Neural cell (in vitro differentiated cells): Measurements from ENCODE around the gene CETP. TPM values are rescaled to one million over a fixed set of nuclear protein-coding genes. Genes with fewer than 3 reads are reported as not detected.

Experiments used
- H2AFZ ChIP-seq: fragments of 200-600, 300-800 bp; sonication (generic), shearing (Covaris generic); 2 replicates; pipeline ENCODE4 v1.6.0; 2014; ENCODE audit warnings: low read depth, mild to moderate bottlenecking, antibody characterized with exemption, low read length, moderate library complexity
- H3F3A ChIP-seq: fragments of 200-600 bp; shearing (Covaris generic); 2 replicates; pipeline ENCODE4 v1.6.1; 2016; ENCODE audit warnings: mild to moderate bottlenecking, moderate library complexity, mixed read lengths, antibody characterized with exemption, low read length; ENCODE audit not compliant: insufficient read depth, poor library complexity, severe bottlenecking
- H3K27ac ChIP-seq: fragments of 200-600, 300-800 bp; sonication (generic), shearing (Covaris generic); 2 replicates; pipeline ENCODE4 v1.5.1; 2014; ENCODE audit warnings: mild to moderate bottlenecking, low read length, moderate library complexity
- H3K27me3 ChIP-seq: fragments of 300-800, 200-600 bp; sonication (generic), shearing (Covaris generic); 2 replicates; pipeline ENCODE4 v1.6.0; 2014; ENCODE audit warnings: mild to moderate bottlenecking, low read depth, low read length, moderate library complexity; ENCODE audit not compliant: insufficient read depth
- H3K36me3 ChIP-seq: fragments of 300-800, 200-600 bp; sonication (generic), shearing (Covaris generic); 2 replicates; pipeline ENCODE4 v1.5.1; 2014; ENCODE audit warnings: mild to moderate bottlenecking, antibody characterized with exemption, low read length, moderate library complexity; ENCODE audit not compliant: insufficient read depth
- H3K4me2 ChIP-seq: fragments of 300-800, 200-600 bp; sonication (generic), shearing (Covaris generic); 2 replicates; pipeline ENCODE4 v1.6.0; 2014; ENCODE audit warnings: mild to moderate bottlenecking, low read length
- H3K4me3 ChIP-seq: fragments of 300-800, 200-600 bp; sonication (generic), shearing (Covaris generic); 2 replicates; pipeline ENCODE4 v1.5.1; 2014; ENCODE audit warnings: mild to moderate bottlenecking, low read length, moderate library complexity
- H3K79me2 ChIP-seq: fragments of 200-600 bp; shearing (Covaris generic); replicated peaks from 2 replicates; pipeline ENCODE4 v1.6.0; 2014; ENCODE audit warnings: mild to moderate bottlenecking, low read length, moderate library complexity; ENCODE audit not compliant: insufficient read depth
- H3K9ac ChIP-seq: fragments of 300-800, 200-600 bp; sonication (generic), shearing (Covaris generic); 2 replicates; pipeline ENCODE4 v1.6.1; 2016; ENCODE audit warnings: mild to moderate bottlenecking, low read length, mixed read lengths
- H3K9me2 ChIP-seq: fragments of 200-600 bp; shearing (Covaris generic); 2 replicates; pipeline ENCODE4 v1.6.1; 2016; ENCODE audit warnings: mild to moderate bottlenecking, low read length, mixed read lengths; ENCODE audit not compliant: insufficient read depth
- H3K9me3 ChIP-seq: fragments of 200-600, 300-800 bp; sonication (generic), shearing (Covaris generic); 2 replicates; pipeline ENCODE4 v1.6.1; 2016; ENCODE audit warnings: mild to moderate bottlenecking, mixed run types, low read length, moderate library complexity, mixed read lengths
- H4K20me1 ChIP-seq: fragments of 200-600 bp; shearing (Covaris generic); 2 replicates; pipeline ENCODE4 v1.6.1; 2016; ENCODE audit warnings: mild to moderate bottlenecking, mixed run types; ENCODE audit not compliant: insufficient read depth
- CTCF ChIP-seq: fragments of 450-650 bp; IDR thresholded peaks from 2 replicates; pipeline ENCODE4 v1.5.1; 2014; ENCODE audit warnings: antibody characterized with exemption, mild to moderate bottlenecking, moderate library complexity; ENCODE audit not compliant: poor library complexity, severe bottlenecking
- EP300 ChIP-seq: fragments of 450-650 bp; conservative IDR thresholded peaks from 2 replicates; pipeline ENCODE4 v1.6.1; 2014; ENCODE audit warnings: antibody characterized with exemption, mild to moderate bottlenecking, moderate library complexity; ENCODE audit not compliant: poor library complexity, severe bottlenecking
- EZH2 ChIP-seq: fragments of 200-600, 300-800 bp; shearing (Covaris generic), sonication (generic); IDR thresholded peaks from 2 replicates; pipeline ENCODE4 v1.6.1; 2014; ENCODE audit warnings: antibody characterized with exemption, low read length, borderline replicate concordance, mild to moderate bottlenecking; ENCODE audit not compliant: insufficient read depth, poor library complexity, severe bottlenecking
- MXI1 ChIP-seq: fragments of 450-650 bp; conservative IDR thresholded peaks from 2 replicates; pipeline ENCODE4 v1.6.1; 2014; ENCODE audit warnings: antibody characterized with exemption, mild to moderate bottlenecking; ENCODE audit not compliant: poor library complexity, severe bottlenecking
- POLR2AphosphoS5 ChIP-seq: IDR thresholded peaks from 2 replicates; pipeline ENCODE4 v1.6.1; 2012
- RAD21 ChIP-seq: fragments of 450-650 bp; conservative IDR thresholded peaks from 2 replicates; pipeline ENCODE4 v1.6.1; 2014; ENCODE audit warnings: antibody characterized with exemption, mild to moderate bottlenecking, moderate library complexity
- REST ChIP-seq: IDR thresholded peaks from 2 replicates; pipeline ENCODE4 v1.6.1; 2012; ENCODE audit warnings: borderline replicate concordance
- SMC3 ChIP-seq: fragments of 450-650 bp; conservative IDR thresholded peaks from 2 replicates; pipeline ENCODE4 v1.6.1; 2014; ENCODE audit warnings: antibody characterized with exemption, mild to moderate bottlenecking, moderate library complexity; ENCODE audit not compliant: poor library complexity
- TAF1 ChIP-seq: IDR thresholded peaks from 2 replicates; pipeline ENCODE4 v1.6.1; 2012; ENCODE audit warnings: low read depth
- polyA plus RNA-seq: library from polyadenylated mRNA; depleted of rRNA; stranded (reverse); fragments of >200 nt; gene quantifications from 2 replicates; pipeline ENCODE4 v1.2.3, GENCODE V29; 2014

Gene CETP
- polyA plus RNA-seq, 1 donor from 2014 or later: not detected

- H4K20me1 ChIP-seq: no peaks in the 10 kb centered on the region
- no peaks in the 10 kb centered on the region for H3K79me2 ChIP-seq
- H3K36me3 ChIP-seq: no peaks in the 10 kb centered on the region
- no peaks in the 10 kb centered on the region for H3K27me3 ChIP-seq
- no peak overlapping the region for H3K4me2 ChIP-seq
- H3K9ac ChIP-seq: no peak overlapping the region
- TF ChIP-seq TAF1: no peak
- TF ChIP-seq CTCF: no peak
- no peak for TF ChIP-seq MXI1
- no peak for TF ChIP-seq EZH2
- no peak for TF ChIP-seq REST
- no peak for TF ChIP-seq EP300
- TF ChIP-seq RAD21: no peak
- TF ChIP-seq POLR2AphosphoS5: no peak
- no peak for TF ChIP-seq SMC3
- H3K27ac ChIP-seq: no peak overlapping the region
- H3K4me3 ChIP-seq: no peak overlapping the region
- no peaks in the 10 kb centered on the region for H3K9me3 ChIP-seq
- H3F3A ChIP-seq: no peaks in the 10 kb centered on the region
- no peak overlapping the region for H2AFZ ChIP-seq
- H3K9me2 ChIP-seq: no peaks in the 10 kb centered on the region
Measured at GRCh38 chr16:57000271-57001025, 38.7 kb downstream of the CETP start.

- H3K9me3 ChIP-seq: no peaks in the 10 kb centered on the region
- H3K9me2 ChIP-seq: no peaks in the 10 kb centered on the region
- no peaks in the 10 kb centered on the region for H3K27me3 ChIP-seq
- no peaks in the 10 kb centered on the region for H3K36me3 ChIP-seq
- H4K20me1 ChIP-seq: no peaks in the 10 kb centered on the region
- H3K27ac ChIP-seq: no peak overlapping the region
- no peak overlapping the region for H2AFZ ChIP-seq
- TF ChIP-seq EZH2 (no peak), EP300 (no peak), MXI1 (no peak), REST (no peak), TAF1 (no peak), POLR2AphosphoS5 (no peak), RAD21 (no peak), CTCF (no peak), SMC3 (no peak)
- H3F3A ChIP-seq: no peaks in the 10 kb centered on the region
- H3K4me2 ChIP-seq: no peak overlapping the region
- H3K79me2 ChIP-seq: no peaks in the 10 kb centered on the region
- H3K4me3 ChIP-seq: no peak overlapping the region
- H3K9ac ChIP-seq: no peak overlapping the region
Measured at GRCh38 chr16:57001026-57001679, 39.4 kb downstream of the CETP start.
